Purkinje cell (primary cell): ENCODE results near the gene CFAP47. TPM values are rescaled to one million over a fixed set of nuclear protein-coding genes. Genes with fewer than 3 reads are reported as not detected.

ENCODE experiments used
- polyA plus RNA-seq: library from polyadenylated mRNA; unstranded; fragments of >200 nt; fragmentation: Nextera tagmentation; gene quantifications from 2 replicates; pipeline ENCODE4 v1.2.1, GENCODE V29; 2014

Gene CFAP47
- polyA plus RNA-seq, result 0.20 TPM in 1 of 2 replicates, not detected in the other

GRCh38 chrX:35919536-35920309 lies at the start of gene CFAP47:
TSS of gene CFAP47 (plus strand) at chrX:35919734. CDS start at chrX:35919800, 66 bp downstream.

Other genes starting within 250 kb of the CFAP47 start
- not detected in 2 replicates for gene MAGEB16, start 121.4 kb upstream of the CFAP47 start, polyA plus RNA-seq